Cardiac septum (tissue), 1 donor: ENCODE data around the gene ENPP7. TPM values are rescaled to one million over a fixed set of nuclear protein-coding genes. Genes with fewer than 3 reads are reported as not detected.

Source experiments
- DNase-seq: peaks from one replicate; pipeline ENCODE4 v3.0.0-alpha.2; 2020; ENCODE audit warnings: low spot score
- intact Hi-C: fragments of 100-400 bp; cut with DNase I; formaldehyde crosslinking; loops from one replicate; pipeline ENCODE4 v1.14.0; 2022
- long read RNA-seq: library from polyadenylated mRNA; unstranded; transcript quantifications from one replicate; pipeline ENCODE4 v2.0.0, GENCODE V29; 2021
- total RNA-seq: library from RNA; stranded (reverse); fragmentation: NEBNext Ultra II Directional; extraction: Animal tissue kit (Norgen Biotek cat#: 25700); gene quantifications from one replicate; pipeline ENCODE4 v1.2.1, GENCODE V29; 2021
- donor health status: DM: no; HTN: no; CAD: no.

The ENPP7 gene, protein sequence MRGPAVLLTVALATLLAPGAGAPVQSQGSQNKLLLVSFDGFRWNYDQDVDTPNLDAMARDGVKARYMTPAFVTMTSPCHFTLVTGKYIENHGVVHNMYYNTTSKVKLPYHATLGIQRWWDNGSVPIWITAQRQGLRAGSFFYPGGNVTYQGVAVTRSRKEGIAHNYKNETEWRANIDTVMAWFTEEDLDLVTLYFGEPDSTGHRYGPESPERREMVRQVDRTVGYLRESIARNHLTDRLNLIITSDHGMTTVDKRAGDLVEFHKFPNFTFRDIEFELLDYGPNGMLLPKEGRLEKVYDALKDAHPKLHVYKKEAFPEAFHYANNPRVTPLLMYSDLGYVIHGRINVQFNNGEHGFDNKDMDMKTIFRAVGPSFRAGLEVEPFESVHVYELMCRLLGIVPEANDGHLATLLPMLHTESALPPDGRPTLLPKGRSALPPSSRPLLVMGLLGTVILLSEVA
- total RNA-seq, result not detected
- long read RNA-seq, result 0 reads

DNA sequence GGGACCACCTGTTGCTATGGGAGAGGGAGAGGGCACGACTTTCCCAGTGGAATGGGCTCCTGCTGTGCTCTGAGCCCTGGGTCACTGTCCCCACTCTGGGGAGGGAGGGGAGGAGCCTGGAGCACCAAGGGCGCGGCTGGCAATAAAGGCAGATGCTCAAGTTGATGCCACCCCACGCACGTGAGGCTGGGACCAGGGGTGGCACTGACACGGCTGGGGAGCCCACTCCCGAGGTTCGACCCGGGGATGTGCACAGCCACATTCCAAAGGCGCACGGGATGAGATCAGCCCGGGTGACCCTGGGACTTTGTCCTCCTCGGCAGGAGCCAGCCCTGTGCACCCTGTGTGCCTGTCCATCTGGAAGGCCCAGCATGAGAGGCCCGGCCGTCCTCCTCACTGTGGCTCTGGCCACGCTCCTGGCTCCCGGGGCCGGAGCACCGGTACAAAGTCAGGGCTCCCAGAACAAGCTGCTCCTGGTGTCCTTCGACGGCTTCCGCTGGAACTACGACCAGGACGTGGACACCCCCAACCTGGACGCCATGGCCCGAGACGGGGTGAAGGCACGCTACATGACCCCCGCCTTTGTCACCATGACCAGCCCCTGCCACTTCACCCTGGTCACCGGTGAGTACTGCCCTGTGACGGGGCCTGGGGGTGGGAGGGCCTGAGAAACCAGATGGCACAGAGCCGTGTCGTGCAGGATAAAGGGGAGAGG lies at the start of gene ENPP7:
Gene ENPP7 (plus strand): TSS at position 175 of the 715 bp plus-strand sequence. CDS start 197 bp downstream, at position 372.
- intact Hi-C loops, result no loop called here
- no peak for DNase-seq

DNA sequence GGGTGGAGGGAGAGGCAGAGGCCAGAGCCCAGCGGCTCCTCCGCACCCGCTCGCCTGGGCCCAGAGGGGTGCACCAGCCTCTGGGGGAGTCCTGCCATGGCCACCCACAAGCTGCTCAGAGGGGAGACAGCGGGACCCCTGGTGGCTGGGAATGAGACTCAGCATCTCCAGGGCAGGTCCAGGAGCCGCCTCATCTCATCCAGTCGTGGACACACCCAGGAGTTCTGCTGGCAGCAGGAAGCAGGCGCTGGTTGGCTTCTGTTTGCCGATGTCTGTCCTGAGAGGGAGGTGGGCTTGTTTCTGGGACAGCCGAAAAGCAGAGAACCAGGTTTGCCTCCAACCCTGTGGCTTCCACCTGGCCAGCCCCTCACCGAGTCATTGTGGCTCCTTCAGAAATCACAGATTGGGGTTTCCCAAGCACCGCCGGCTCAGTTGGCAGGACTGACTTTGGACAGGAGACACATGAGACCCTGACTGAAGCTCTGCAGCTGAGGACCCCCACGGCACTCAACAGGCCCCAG lies 49.6 kb upstream of the ENPP7 start:
- intact Hi-C loops, result no loop called here
- DNase-seq, result no peak

DNA sequence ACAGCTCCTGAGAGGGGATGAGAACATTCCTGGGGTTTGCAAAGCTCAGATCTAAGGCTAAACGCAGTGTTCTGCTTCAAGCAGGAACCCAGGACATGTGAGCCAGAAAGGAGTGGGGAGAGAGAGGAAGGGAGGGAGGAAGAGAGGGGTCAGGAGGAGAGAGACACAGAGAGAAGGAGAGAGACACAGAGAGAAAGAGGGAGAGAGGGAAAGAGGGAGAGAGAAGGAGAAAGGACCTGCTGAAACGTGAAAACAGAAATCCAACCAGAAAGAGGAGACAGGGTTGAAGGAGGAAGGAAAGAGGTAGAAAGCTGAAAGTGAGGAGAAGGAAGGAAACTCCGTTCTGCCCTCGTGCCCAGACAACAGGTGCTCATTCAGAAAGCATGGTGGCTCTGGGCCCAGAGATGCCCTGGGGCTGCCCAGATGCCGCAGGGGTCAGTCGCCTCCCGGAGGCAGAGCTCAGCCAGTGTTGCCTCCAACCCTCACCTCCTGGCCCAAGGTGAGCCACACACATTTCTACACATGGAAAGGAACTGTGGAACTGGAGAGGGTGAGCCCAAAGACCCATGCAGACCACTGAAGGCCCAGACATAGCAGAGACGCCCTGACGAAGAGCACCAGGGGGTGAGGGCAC lies 49.0 kb upstream of the ENPP7 start:
- intact Hi-C loops, result no loop called here
- DNase-seq, result no peak

GRCh38 chr17:79683365-79683764 lies 47.4 kb upstream of the ENPP7 start:
- intact Hi-C loops, result no loop called here
- no peak for DNase-seq

DNA sequence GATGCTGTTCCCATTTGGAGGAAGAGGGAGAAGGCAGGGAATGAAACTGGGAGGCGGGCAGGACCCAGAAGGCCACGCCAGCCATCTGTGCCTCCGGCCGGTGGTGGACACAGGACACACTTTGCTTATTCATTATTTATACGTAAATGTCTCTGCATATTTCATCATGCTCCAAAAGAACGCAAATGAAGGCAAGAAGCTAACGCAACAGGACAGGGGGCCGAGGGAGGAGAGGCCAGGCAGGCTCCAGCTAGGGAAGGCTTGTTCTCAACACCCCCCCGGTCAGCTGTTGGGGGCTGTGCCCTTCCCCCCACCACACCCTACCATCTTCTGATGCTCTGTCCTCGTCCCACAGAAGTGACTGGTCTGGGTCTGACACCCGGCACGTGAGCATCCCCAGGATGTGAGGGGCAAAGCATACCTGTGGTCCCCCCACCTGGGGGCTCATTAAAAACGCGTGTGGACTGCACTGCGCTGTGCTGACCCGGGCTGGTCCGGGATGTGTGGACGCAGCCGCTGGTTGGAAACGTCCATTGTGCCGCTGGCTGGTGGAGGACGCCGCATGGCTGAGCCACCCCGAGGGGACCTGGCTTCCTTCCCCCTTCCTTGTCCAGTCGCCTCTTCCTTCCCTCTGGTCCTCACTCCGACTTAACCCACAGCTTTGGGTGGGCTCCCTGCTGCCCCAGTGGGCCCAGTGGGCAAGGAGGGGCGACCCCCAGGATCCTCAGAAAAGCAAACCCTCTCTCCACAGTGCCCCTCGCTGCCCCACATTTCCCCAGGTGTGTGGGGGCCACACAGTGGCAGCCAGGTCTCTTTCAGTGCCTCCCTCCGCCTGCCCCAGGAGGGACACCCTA lies 46.4 kb upstream of the ENPP7 start:
- intact Hi-C loops, result no loop called here
- DNase-seq, result no peak

- no peak for DNase-seq
- intact Hi-C loops, result no loop called here
Observed at GRCh38 chr17:79685121-79685520, 45.6 kb upstream of the ENPP7 start.

GRCh38 chr17:79686476-79686875 lies 44.3 kb upstream of the ENPP7 start:
- DNase-seq, result no peak
- intact Hi-C loops, result no loop called here

GRCh38 chr17:79690466-79690865 lies 40.3 kb upstream of the ENPP7 start:
- intact Hi-C loops, result no loop called here
- DNase-seq, result no peak

- intact Hi-C loops, result no loop called here
- DNase-seq, result no peak
Observed at GRCh38 chr17:79690988-79691836, 39.5 kb upstream of the ENPP7 start.

GRCh38 chr17:79691931-79692330 lies 38.8 kb upstream of the ENPP7 start:
- no peak for DNase-seq
- intact Hi-C loops, result no loop called here

GRCh38 chr17:79693419-79693818 lies 37.3 kb upstream of the ENPP7 start:
- no peak for DNase-seq
- intact Hi-C loops, result no loop called here

DNA sequence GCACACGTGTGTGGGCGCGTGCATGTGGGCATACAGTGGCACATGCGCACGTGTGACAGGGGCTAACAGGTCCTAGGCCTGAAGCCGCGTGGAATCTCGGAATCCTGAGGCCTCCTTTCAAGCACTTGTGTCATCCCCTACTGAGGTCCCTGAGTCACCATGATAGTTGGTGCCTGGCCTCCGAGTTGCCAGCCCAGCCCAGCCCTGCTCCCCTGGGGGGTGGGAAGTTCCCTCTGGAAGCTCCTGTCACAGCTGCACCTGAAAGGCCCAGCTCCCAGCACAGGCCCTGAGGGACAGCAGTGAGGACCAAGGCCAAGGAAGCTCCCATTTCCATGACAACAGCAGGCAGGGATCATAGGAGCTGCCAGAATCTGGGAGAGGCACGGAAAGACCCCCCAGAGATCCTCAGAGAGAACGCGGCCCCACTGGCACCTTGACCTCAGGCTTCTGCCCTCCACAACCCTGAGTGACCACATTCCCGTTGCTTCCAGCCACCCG lies 35.4 kb upstream of the ENPP7 start:
- intact Hi-C loops, result no loop called here
- no peak for DNase-seq

- intact Hi-C loops, result no loop called here
- no peak for DNase-seq
Observed at GRCh38 chr17:79695797-79696609, 34.7 kb upstream of the ENPP7 start.

GRCh38 chr17:79696610-79696982 lies 34.1 kb upstream of the ENPP7 start:
- DNase-seq, result no peak
- intact Hi-C loops, result no loop called here

DNA sequence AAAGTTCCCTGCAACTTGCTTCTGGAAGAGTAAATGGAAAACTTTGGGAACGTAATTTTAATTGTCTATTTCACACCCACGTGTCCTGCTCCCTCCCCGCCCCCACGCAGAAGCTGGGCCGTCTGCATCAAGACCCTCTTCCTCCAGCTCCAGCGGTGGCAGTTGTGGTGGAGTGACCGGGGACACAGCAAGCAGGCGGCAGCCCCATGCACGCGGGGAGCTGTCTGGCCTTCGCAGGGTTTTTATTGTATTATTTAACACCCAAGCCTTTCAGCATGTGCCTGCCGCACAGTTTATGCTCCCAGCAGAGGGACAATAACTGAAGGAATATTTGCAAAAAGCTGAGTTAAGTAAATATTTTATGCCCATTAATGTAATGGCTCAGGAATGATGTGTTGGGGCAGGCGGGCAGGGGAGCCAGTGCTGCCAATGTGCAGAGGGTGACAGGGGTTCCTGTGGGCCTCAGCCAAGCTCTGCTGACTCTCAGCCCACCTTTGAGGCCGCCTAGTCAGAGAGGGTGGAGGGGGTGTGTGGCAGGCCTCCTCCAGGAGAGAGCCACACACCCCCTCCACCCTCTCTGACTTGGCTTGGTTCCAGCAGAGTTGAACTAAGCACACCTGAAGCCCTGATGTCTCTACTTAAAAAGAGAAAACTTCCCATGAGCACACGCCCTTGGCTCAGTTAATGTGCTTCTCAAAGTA lies 32.4 kb upstream of the ENPP7 start:
- intact Hi-C loops, result no loop called here
- no peak for DNase-seq

DNA sequence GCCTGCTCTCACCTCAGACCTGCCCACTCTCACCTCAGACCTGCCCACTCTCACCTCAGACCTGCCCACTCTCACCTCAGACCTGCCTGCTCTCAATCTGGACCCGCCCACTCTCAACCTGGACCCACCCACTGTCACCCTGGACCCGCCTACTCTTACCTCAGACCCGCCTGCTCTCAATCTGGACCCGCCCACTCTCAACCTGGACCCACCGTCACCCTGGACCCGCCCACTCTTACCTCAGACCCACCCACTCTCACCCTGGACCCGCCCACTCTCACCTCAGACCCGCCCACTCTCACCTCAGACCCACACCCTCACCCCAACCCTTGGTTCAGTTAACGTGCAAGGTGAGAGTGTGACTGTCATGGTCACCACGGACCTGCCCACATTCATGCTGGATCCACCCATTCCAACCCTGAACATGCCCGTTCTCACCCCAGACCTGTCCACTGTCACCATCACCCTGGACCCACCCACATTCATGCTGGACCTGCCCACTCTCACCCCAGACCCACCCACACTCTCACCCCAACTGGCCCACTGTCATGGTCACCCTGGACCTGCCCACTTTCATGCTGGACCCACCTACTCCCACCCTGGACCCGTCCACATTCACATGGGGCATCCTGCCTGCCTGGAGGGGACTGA lies 31.2 kb upstream of the ENPP7 start:
- no peak for DNase-seq
- intact Hi-C loops, result loop anchor here (10.0 kb wide), 1 partner anchor 305 kb away; no protein-coding TSS in a partner anchor
